Small intestine (tissue), 7 donors: ENCODE results near the gene VLDLR. TPM values are rescaled to one million over a fixed set of nuclear protein-coding genes. Genes with fewer than 3 reads are reported as not detected.

Experiments used
- DNase-seq, 2 donors: peaks; one replicate each; pipeline versions ENCODE4 v3.0.0 to v3.0.0-alpha.2; 2013
- FAIRE-seq: peaks from 2 replicates; lab custom pipeline; 2012; peaks lifted over from hg19 to GRCh38; lab: Jason Lieb, UNC
- H3K27ac ChIP-seq, 3 donors: one replicate each; pipeline ENCODE4 v1.5.1; 2013; ENCODE audit warnings: low read length in 2 of 3, mild to moderate bottlenecking in 2 of 3, control low read depth in 1 of 3, inconsistent platforms in 1 of 3, low read depth in 1 of 3, moderate library complexity in 1 of 3
- H3K27me3 ChIP-seq, 3 donors: one replicate each; pipeline ENCODE4 v1.6.1; 2013; ENCODE audit warnings: low read length in 3 of 3, inconsistent platforms in 1 of 3; ENCODE audit not compliant: control insufficient read depth in 3 of 3, insufficient read depth in 3 of 3
- H3K36me3 ChIP-seq, 3 donors: one replicate each; pipeline ENCODE4 v1.6.1; 2013; ENCODE audit warnings: low read length in 3 of 3, inconsistent platforms in 1 of 3, low read depth in 1 of 3, mild to moderate bottlenecking in 1 of 3, moderate library complexity in 1 of 3; ENCODE audit not compliant: control insufficient read depth in 3 of 3, insufficient read depth in 2 of 3
- H3K4me1 ChIP-seq, 3 donors: one replicate each; pipeline ENCODE4 v1.6.1; 2013; ENCODE audit warnings: low read length in 2 of 3, inconsistent platforms in 1 of 3, low read depth in 1 of 3, mild to moderate bottlenecking in 1 of 3, moderate library complexity in 1 of 3; ENCODE audit not compliant: control insufficient read depth in 3 of 3, insufficient read depth in 2 of 3
- H3K4me3 ChIP-seq, 3 donors: one replicate each; pipeline ENCODE4 v1.5.1; 2013; ENCODE audit warnings: low read length in 3 of 3, control low read depth in 1 of 3, inconsistent platforms in 1 of 3, low read depth in 1 of 3, mild to moderate bottlenecking in 1 of 3, moderate library complexity in 1 of 3
- H3K9me3 ChIP-seq, 2 donors: one replicate each; pipeline ENCODE4 v1.6.1; 2013; ENCODE audit warnings: low read depth in 1 of 2, low read length in 1 of 2; ENCODE audit not compliant: control insufficient read depth in 2 of 2, insufficient read depth in 1 of 2
- WGBS, 3 donors: extraction: QIAGEN DNeasy Blood & Tissue Kit; methylation state at CpG; one replicate each; pipeline ENCODE4 v1.1.7; 2013; 5-methylcytosine and 5-hydroxymethylcytosine counted together
- polyA plus RNA-seq, 4 donors: library from polyadenylated mRNA; stranded (reverse) in 3 of 4; unstranded in 1 of 4; fragments of 200-250 nt in 3 of 4; fragments of 120-200 nt in 1 of 4; gene quantifications; one replicate each; pipeline versions ENCODE4 v1.2.1 to v1.2.3, GENCODE V29; 2013
- donor health status: healthy with polysubstance abuse.
- donor health status: control.
- donor health status: control.
- donor health status: Bipolar disorder and iron deficiency.
- donor health status: healthy.

VLDLR gene
- polyA plus RNA-seq, 4 donors, result 0.81 to 2.4 (median 2.1) TPM; not detected in 1

- H3K4me1 ChIP-seq, result no peaks in the 10 kb centered on the region
- H3K27ac ChIP-seq, result no peak overlapping the region
- no peaks in the 10 kb centered on the region for H3K36me3 ChIP-seq
- no peaks in the 10 kb centered on the region for H3K9me3 ChIP-seq
- no peak for FAIRE-seq
- DNase-seq, result no peak
- peaks cover 0 to 2% (median 0%) of the 10 kb centered on the region in 3 donors for H3K27me3 ChIP-seq
- 70 to 76% (median 73%) methylated on average over 2 of the region's 2 CpGs for WGBS, 3 donors
- H3K4me3 ChIP-seq, result no peak overlapping the region
These were observed 21.7 kb upstream of the VLDLR start for GRCh38 chr9:2599896-2600295.

- no peaks in the 10 kb centered on the region for H3K4me1 ChIP-seq
- 71 to 90% (median 88%) methylated on average over 2 of the region's 2 CpGs for WGBS, 3 donors
- H3K27ac ChIP-seq, result no peak overlapping the region
- H3K9me3 ChIP-seq, result no peaks in the 10 kb centered on the region
- peaks cover 0 to 3% (median 0%) of the 10 kb centered on the region in 3 donors for H3K27me3 ChIP-seq
- DNase-seq, result no peak
- no peak overlapping the region for H3K4me3 ChIP-seq
- FAIRE-seq, result no peak
- H3K36me3 ChIP-seq, result no peaks in the 10 kb centered on the region
These were observed 21.3 kb upstream of the VLDLR start for GRCh38 chr9:2600307-2600706.

DNA sequence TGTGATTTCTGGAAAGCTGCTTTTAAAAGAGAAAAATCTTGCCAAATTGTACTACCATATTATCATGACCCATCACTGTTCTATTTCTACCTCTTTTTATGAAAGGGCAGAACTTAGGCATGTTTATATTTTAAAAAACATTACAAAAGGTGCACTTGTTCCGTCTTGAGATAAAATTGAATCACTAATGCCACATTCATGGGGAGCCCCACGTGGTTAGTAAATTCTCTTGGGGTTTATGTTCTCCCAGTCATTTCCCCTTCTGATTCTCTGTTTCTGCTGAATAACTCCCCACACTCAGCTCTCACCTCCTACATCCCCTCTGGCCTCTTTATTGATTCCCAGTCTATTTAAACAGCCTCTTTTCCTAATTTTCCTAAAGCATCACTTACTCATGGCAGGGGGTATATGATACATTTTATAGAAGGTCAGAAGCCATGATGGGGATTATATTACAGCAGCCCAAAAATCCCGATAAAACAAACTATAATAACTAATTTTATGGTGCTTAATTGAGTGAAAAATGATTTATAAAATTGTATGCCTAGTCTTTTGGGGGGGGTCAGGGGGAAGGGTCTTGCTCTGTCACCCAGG, 19.7 kb upstream of the VLDLR start:
- Histone ChIP-seq H3K9me3 (no peaks in the 10 kb centered on the region), H3K36me3 (no peaks in the 10 kb centered on the region), H3K4me1 (no peaks in the 10 kb centered on the region), H3K27me3 (peaks cover 0 to 3% (median 0%) of the 10 kb centered on the region in 3 donors), H3K27ac (no peak overlapping the region), H3K4me3 (no peak overlapping the region)
- no peak for FAIRE-seq
- no peak for DNase-seq
- WGBS, 3 donors, result 69 to 75% (median 73%) methylated on average over 3 of the region's 3 CpGs

GRCh38 chr9:2602704-2603116, 18.9 kb upstream of the VLDLR start:
- peaks cover 0 to 3% (median 0%) of the 10 kb centered on the region in 3 donors for H3K27me3 ChIP-seq
- no peak overlapping the region for H3K4me3 ChIP-seq
- H3K9me3 ChIP-seq, result no peaks in the 10 kb centered on the region
- DNase-seq, result no peak
- H3K4me1 ChIP-seq, result no peaks in the 10 kb centered on the region
- no peak for FAIRE-seq
- 30 to 36% (median 32%) methylated on average over 4 of the region's 4 CpGs for WGBS, 3 donors
- no peak overlapping the region for H3K27ac ChIP-seq
- H3K36me3 ChIP-seq, result no peaks in the 10 kb centered on the region

- Histone ChIP-seq H3K9me3 (no peaks in the 10 kb centered on the region), H3K27me3 (peaks cover 0 to 6% (median 0%) of the 10 kb centered on the region in 3 donors), H3K36me3 (no peaks in the 10 kb centered on the region), H3K4me3 (no peak overlapping the region), H3K4me1 (no peaks in the 10 kb centered on the region), H3K27ac (no peak overlapping the region)
- no peak for FAIRE-seq
- DNase-seq, result no peak
- 62 to 90% (median 86%) methylated on average over 2 of the region's 2 CpGs for WGBS, 3 donors
These were observed 18.0 kb upstream of the VLDLR start for GRCh38 chr9:2603621-2604020.

DNA sequence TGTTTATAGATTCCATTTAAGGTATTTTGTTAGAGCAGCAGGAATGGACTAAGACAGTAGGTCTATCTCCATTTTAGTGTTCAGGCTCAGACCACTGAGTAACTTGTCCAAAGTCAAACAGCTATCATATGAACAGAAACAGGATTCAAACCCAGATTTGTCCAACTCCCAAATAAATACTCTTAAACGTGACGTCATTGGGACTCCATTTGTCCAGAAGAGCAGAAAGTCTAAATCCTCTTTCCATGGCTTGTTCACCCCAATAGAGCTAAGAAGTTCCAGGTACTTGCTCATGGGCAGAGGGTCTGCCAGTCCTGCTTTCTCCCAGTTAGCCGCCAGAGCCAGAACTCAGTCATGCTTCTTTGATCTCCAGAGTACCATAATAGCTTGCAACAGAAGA, 16.3 kb upstream of the VLDLR start:
- no peaks in the 10 kb centered on the region for H3K9me3 ChIP-seq
- DNase-seq (no peak), FAIRE-seq (no peak)
- no peak overlapping the region for H3K4me3 ChIP-seq
- H3K36me3 ChIP-seq, result no peaks in the 10 kb centered on the region
- H3K4me1 ChIP-seq, result no peaks in the 10 kb centered on the region
- H3K27ac ChIP-seq, result no peak overlapping the region
- 92 to 96% (median 94%) methylated on average over 3 of the region's 3 CpGs for WGBS, 3 donors
- peaks cover 0 to 6% (median 0%) of the 10 kb centered on the region in 3 donors for H3K27me3 ChIP-seq

GRCh38 chr9:2608276-2608675, 13.3 kb upstream of the VLDLR start:
- peaks cover 0 to 6% (median 0%) of the 10 kb centered on the region in 3 donors for H3K27me3 ChIP-seq
- H3K4me1 ChIP-seq, result no peaks in the 10 kb centered on the region
- no peak for DNase-seq
- H3K4me3 ChIP-seq, result no peak overlapping the region
- no peaks in the 10 kb centered on the region for H3K9me3 ChIP-seq
- no peak overlapping the region for H3K27ac ChIP-seq
- H3K36me3 ChIP-seq, result no peaks in the 10 kb centered on the region
- WGBS, 3 donors, result 74 to 85% (median 80%) methylated on average over 2 of the region's 2 CpGs
- no peak for FAIRE-seq

- Histone ChIP-seq H3K36me3 (no peaks in the 10 kb centered on the region), H3K9me3 (no peaks in the 10 kb centered on the region), H3K27me3 (peaks cover 0 to 13% (median 0%) of the 10 kb centered on the region in 3 donors), H3K4me1 (no peaks in the 10 kb centered on the region), H3K4me3 (no peak overlapping the region), H3K27ac (no peak overlapping the region)
- 78 to 81% (median 78%) methylated on average over 2 of the region's 2 CpGs for WGBS, 3 donors
- FAIRE-seq (no peak), DNase-seq (no peak)
These were observed 10.6 kb upstream of the VLDLR start for GRCh38 chr9:2610985-2611384.

- no peak for DNase-seq
- H3K4me3 ChIP-seq, result no peak overlapping the region
- no peaks in the 10 kb centered on the region for H3K4me1 ChIP-seq
- 63 to 79% (median 69%) methylated on average over 2 of the region's 2 CpGs for WGBS, 3 donors
- no peaks in the 10 kb centered on the region for H3K36me3 ChIP-seq
- no peak overlapping the region for H3K27ac ChIP-seq
- H3K27me3 ChIP-seq, result peaks cover 0 to 13% (median 2%) of the 10 kb centered on the region in 3 donors
- H3K9me3 ChIP-seq, result no peaks in the 10 kb centered on the region
- FAIRE-seq, result no peak
These were observed 9.6 kb upstream of the VLDLR start for GRCh38 chr9:2611961-2612360.
